ENCODE measurements around the gene OPCML. TPM values are rescaled to one million over a fixed set of nuclear protein-coding genes. Genes with fewer than 3 reads are reported as not detected.

The OPCML gene
- total RNA-seq, 1 experiment from 2014 or later = 0.94 TPM

- Histone ChIP-seq H3T11ph (ENCODE audit: low read length) (no peak overlapping the region), H3K79me1 (ENCODE audit: insufficient read depth, low read depth, low read length, poor library complexity, severe bottlenecking) (no peaks in the 10 kb centered on the region), H2BK20ac (ENCODE audit: low read depth, low read length, poor library complexity, severe bottlenecking) (no peak overlapping the region), H3K23ac (ENCODE audit: insufficient read length, low read depth, low read length) (no peak overlapping the region), H3K79me2 (ENCODE audit: insufficient read depth, low read length) (no peaks in the 10 kb centered on the region), H3K27ac (ENCODE audit: insufficient read length, low read depth, low read length) (no peak overlapping the region), H2AK5ac (ENCODE audit: insufficient read length, low read length) (no peak overlapping the region), H3K9me3 (ENCODE audit: control insufficient read depth, low read depth, low read length) (no peaks in the 10 kb centered on the region), H3K27me3 (ENCODE audit: insufficient read depth, low read length) (peaks cover 2% of the 10 kb centered on the region; the same call in 1 of the 2 replicates), H3K18ac (ENCODE audit: insufficient read length, low read depth, low read length) (no peak overlapping the region), H3K9ac (ENCODE audit: extremely low read depth, insufficient read length, low read length) (no peak overlapping the region), H2BK12ac (ENCODE audit: insufficient read length, low read depth, low read length) (no peak overlapping the region), H2BK5ac (ENCODE audit: insufficient read length, low read length) (no peak overlapping the region), H2AFZ (ENCODE audit: low read length) (no peak overlapping the region), H3K4ac (ENCODE audit: low read depth, low read length) (no peak overlapping the region), H3K4me2 (ENCODE audit: insufficient read depth, insufficient read length, low read length) (peak overlapping the region; percentile 97), H4K8ac (replicated peaks; ENCODE audit: insufficient read length, low read depth, low read length) (no peak overlapping the region), H2BK15ac (ENCODE audit: low read depth, low read length) (no peak overlapping the region), H3K4me1 (ENCODE audit: insufficient read depth, low read length) (no peaks in the 10 kb centered on the region), H4K5ac (ENCODE audit: insufficient read length, low read depth, low read length) (no peak overlapping the region), H3K14ac (ENCODE audit: insufficient read depth, low read length) (no peak overlapping the region), H2BK120ac (ENCODE audit: low read depth, low read length, poor library complexity, severe bottlenecking) (no peak overlapping the region), H3K23me2 (ENCODE audit: insufficient read length, low read depth, low read length, poor library complexity, severe bottlenecking) (peaks cover 15% of the 10 kb centered on the region), H4K91ac (ENCODE audit: insufficient read length, low read depth, low read length) (no peak overlapping the region), H4K20me1 (ENCODE audit: control insufficient read depth, insufficient read depth, insufficient read length) (no peaks in the 10 kb centered on the region), H3K56ac (ENCODE audit: insufficient read length, low read depth, low read length) (no peak overlapping the region)
- Mint-ChIP-seq H3K4me3 (peak overlapping the region; percentile 75 to 90), H3K4me1 (peaks cover 12 to 17% of the 10 kb centered on the region in 2 experiments), H3K27ac (no peak overlapping the region), H3K27me3 (ENCODE audit: low read depth) (peaks cover 71% of the 10 kb centered on the region), H3K9me3 (no peaks in the 10 kb centered on the region; a peak in 1 of 5 replicates), H3K36me3 (ENCODE audit: insufficient read depth in 1 of 3, low read depth in 3 of 3) (no peaks in the 10 kb centered on the region)
- DNase-seq = peak; percentile 43
- TF ChIP-seq CTCF (conservative IDR thresholded peaks at IDR 0.05) = peak; percentile 20; the same call in 1 of the 3 replicates
- no CpG with 5 or more reads among the region's 104 CpGs for WGBS (ENCODE audit: extremely low coverage, insufficient read length, low lambda C conversion rate)
Observed at GRCh38 chr11:132943706-132944568, 588.4 kb downstream of the OPCML start.

Data from H9 (cell line).